Fibroblast of the conjunctiva (primary cell): ENCODE data around the gene TNNC2.
"Not testable (repeated sequence)": the region's sequence is repeated elsewhere in the genome, so short reads cannot be mapped to it uniquely, and the experiment has no call there.

ENCODE experiments used
- DNase-seq: peaks from one replicate; pipeline ENCODE4 v3.0.0-alpha.2; 2010; ENCODE audit warnings: low read depth

The TNNC2 gene

DNA sequence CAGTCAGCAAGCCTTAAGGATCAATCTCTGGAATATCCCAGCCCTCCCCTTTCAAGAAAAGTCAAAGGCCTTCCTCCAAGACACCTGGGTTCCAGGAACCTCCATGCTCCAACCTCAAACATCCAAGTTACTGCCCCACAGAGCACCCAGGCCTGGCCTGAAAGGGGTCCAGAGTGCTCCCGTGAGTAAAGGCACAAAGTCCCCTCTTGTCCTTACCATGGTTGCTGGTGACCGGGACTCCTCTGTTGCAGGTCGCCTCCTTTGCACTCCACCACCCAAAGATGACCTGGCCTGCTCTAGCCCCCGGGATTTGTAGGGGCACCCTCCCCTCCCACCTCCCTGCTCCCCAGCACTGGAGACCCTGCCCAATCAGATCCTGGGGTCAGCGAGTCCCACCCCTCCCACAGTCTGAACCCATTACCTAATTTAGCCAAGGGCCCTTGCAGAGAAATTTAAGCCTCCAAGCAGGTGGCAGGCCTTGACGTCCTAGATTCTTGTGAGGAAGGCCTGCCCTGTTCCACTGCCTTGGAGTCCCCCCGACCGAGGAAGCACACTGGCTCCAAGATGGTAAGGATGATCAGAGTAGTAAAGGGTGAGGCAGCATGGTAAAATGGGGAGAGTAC lies at the start of gene TNNC2:
Gene TNNC2, minus strand, starts transcription at position 283 of the 623 bp plus-strand sequence. Its CDS starts 64 bp downstream, at position 219.
- no peak for DNase-seq

DNA sequence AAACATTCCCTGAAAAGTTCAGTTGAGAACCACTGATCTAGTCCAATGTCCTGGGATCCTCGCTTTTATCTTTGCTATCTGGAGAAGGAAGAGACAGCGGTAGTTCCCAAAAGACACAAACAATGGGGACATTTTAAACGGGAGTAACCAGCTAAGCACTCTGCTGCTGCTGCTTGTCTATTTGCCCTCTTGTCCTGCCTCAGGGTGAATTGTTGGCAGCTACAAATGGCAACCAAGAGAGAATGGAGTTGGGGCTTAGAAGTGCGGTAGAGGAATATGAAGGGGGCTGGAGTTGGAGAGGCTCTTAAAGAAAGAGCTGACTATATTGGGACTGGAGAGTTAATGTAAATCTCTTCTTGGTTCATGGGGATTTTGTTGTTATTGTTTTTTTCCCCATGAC lies 47.5 kb upstream of the TNNC2 start:
- DNase-seq: no peak

DNA sequence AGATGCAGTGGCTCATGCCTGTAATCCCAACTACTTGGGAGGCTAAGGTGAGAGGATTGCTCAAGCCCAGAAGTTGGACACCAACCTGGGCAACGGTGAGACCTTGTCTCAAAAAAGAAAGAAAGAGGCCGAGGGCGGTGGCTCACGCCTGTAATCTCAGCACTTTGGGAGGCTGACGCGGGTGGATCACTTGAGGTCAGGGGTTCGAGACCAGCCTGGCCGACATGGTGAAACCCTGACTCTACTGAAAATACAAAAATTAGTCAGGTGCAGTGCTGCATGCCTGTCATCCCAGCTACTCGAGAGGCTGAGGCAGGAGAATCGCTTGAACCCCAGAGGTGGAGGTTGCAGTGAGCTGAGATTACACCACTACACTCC lies 47.0 kb upstream of the TNNC2 start:
- DNase-seq: not testable (repeated sequence)

DNA sequence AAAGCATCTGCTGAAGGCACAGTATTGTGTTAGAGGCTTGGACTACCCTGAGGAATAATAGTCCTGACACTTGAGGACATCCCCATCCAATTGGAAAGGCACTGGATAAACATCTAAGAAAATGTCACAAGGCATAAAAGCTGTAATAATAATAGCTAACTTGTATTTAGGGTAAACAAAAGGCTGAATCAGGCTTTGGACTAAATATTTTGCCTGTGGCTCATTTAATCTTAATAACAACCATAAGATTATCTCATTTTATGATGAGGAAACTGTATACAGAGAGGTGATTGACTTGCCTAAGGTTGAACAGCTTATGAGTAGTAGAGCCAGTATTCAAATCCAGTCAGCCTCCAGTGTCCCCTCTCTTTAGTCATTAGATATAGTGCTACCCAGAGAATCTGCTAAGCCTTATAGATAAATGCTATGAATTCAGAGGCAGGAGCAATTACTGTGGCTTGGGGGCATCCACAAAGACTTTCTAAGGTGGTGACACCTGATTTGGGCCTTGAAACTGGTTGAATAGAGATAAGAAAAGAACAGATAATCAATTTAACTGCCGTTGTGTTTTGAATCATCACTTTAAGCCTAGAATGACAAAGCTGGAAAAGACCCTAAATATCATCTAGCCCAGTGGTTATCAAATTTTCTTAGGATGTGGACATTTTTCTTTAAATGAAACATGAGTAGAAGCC lies 46.4 kb upstream of the TNNC2 start:
- DNase-seq: no peak

DNA sequence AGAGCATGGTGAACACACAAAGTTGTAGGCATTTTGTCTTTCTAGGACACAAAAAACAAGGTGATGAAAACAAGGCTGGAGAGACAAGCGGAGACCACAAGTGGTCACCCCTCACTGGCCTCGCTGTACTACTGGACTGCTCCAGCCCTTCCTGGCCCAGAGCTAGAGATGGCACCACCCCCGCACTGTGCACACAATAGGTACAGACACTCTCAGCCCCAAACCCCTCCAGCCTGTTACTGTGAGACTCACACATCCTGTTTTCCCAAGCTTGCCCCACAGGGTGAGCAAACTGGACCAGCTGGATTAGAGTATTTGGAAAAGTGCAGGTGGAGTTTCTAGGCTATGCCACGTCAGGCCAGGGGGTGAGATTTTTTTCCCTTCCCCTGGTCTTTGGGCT lies 45.5 kb upstream of the TNNC2 start:
- no peak for DNase-seq

DNA sequence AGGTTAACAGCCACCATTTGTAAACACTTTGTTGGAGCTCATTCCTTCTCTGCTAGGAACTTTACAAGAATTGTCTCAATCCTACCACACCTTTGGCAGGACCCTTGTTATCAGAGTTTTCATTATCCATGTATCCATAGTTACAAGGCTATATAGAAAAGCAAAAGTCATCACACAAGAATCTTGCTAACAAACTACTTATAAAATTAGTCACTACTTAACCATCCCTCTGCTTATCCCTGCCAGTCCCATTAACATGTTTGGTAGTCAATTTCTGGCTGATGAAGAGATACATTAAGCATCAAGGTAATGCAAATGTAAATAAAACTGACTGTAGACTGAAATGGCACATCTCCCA lies 40.7 kb upstream of the TNNC2 start:
- no peak for DNase-seq

DNA sequence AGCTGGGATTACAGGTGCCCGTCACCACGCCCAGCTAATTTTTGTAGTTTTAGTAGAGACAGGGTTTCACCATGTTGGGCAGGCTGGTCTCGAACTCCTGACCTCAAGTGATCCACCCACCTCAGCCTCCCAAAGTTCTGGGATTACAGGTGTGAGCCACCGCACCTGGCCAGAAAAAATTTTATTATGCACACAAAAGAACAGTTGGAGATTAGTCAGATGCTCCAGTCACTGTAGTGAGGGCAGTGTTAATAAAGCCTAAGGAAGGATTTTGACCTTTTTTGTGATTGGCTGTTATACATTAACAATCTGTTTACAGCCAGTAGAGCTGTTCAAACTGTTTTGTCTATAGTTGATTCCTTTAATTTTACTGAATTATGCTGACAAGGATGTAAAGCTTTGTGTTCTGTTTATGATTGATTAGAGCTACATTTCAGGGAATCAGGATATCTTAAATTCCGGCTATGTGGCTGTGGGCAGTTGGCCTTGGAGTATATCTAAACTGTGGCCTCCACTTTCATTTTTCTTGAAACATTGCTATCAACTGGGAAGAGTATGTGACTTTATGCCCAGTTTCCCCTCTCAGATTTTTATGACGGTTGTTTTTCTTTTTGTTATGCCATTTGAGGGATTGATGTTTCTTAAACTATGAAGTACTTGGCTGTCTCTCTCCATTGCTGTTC lies 40.2 kb upstream of the TNNC2 start:
- DNase-seq: no peak

DNA sequence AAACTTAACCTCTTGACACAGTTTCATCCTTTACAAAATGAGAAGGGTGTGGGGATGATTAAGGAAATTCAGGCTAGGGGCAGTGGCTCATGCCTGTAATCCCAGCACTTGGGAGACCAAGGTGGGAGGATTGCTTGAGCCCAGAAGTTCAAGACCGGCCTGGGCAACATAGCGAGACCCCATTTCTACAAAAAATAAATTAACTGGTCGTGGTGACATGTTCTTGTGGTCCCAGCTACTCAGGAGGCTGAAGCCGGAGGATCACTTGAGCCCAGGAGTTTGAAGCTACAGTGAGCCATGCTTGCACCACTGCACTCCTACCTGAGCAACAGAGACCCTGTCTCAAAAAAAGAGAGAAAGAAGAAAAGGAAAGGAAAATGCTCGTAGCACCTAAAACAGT lies 39.3 kb upstream of the TNNC2 start:
- no peak for DNase-seq

DNA sequence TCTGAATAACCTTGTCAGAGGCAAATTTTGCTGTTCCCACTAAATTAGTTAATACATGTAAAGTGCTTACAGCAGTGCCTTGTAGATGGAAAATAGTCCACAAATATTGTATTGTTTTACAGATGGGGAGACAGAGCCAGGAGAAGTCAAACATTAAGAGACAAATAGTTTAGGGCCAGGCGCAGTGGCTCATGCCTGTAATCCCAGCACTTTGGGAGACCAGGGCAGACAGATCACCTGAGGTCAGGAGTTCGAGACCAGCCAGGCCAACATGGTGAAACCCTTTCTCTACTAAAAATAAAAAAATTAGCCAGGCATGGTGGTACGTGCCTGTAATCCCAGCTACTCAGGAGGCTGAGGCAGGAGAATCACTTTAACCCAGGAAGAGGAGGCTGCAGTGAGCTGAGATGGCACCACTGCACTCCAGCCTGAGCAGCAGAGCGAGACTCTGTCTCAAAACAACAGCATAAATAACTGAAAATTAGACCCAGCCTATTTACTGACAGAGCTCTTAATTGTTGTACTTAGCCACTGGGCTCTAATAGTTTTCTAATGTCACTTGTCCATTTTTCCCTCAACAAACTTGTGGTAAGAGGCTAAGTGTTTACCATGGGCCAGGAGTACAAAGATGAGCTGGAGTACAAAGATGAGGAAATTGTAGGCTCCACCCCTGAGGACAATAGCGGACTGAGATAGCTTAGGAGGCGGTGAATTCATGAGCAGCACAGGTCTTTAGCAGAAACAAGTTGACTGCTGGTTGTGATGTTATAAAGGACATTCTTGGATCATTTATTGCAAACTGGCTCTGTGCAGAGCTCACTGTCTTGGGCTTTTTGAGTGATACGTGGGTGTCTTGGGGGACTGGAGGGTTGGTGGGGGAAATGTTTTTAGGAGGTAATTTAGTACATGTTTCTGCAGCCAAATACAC lies 36.7 kb upstream of the TNNC2 start:
- no peak for DNase-seq

DNA sequence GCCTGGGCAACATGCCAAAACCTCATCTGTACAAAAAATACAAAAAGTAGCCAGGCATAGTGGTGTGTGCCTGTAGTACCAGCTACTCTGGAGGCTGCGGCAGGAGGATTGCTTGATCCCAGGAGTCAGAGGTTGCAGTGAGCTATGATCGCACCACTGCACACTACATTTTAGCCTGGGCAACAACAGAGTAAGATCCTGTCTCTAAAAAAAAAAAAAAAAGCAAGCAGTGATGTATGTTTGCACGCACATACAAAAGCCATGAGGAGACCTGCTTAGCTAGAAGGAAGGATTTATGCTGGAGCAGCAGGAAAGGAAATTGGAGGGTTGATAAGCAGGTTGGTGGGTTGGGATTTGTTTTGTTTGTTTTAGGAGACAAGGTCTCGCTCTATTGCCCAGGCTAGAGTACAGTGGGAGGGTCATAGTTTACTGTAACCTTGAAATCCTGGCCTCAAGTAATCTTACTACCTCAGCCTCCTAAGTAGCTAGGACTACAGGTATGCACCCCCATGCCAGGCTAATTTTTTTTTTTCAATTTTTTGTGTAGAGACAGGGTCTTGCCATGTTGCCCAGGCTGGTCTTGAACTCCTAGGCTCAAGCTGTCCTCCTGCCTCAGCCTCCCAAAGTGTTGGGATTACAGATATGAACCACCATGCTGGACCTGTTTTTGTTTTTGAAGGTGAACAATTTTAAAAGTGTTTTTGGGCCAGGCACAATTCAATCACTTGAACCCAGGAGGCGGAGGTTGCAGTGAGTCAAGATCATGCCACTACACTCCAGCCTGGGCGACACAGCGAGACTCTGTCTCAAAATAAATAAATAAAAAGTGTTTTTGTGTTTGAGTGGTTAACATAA lies 34.3 kb upstream of the TNNC2 start:
- DNase-seq: no peak

DNA sequence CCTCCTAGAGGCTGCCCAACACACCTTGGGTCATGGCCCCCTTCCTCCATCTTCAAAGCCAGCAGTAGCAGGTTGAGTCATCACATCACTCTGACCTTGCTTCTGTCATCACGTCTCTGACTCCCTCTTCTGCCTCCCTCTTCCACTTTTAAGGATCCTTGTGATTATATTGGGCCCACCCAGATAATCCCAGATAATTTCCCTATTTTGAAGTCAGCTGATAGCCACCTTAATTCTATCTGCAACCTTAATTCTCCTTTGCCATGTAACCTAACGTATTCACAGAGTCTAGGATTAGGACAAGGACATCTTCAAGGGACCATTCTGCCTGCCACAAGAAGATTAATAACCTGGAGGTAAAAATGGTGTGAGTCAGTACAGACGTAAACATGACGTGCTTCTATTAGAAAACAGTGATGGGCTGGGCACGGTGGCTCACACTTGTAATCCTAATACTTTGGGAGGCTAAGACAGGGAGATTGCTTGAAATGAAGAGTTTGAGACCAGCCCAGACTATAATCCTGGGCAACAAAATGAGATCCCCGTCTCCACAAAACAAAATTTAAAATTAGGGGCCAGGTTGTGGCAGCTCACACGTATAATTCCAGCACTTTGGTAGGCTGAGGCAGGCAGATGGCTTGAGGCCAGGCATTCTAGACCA lies 33.6 kb upstream of the TNNC2 start:
- DNase-seq: no peak

DNA sequence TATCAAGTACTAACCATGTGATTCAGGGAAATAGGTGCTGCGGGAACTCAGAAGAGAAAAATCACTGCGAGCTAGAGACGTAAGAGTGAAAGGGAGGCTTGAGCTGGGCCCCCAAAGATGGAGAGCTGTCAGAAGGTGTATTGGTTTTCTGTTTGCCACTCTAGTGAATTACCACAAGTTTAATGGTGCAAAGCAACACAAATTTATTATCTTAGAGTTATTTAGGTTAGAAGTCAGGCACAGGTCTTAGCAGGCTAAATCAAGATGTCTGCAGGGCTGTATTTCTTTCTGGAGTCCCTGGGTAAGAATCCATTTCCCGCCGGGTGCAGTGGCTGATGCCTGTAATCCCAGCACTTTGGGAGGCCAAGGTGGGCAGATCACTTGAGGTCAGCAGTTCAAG lies 32.8 kb upstream of the TNNC2 start:
- no peak for DNase-seq

DNA sequence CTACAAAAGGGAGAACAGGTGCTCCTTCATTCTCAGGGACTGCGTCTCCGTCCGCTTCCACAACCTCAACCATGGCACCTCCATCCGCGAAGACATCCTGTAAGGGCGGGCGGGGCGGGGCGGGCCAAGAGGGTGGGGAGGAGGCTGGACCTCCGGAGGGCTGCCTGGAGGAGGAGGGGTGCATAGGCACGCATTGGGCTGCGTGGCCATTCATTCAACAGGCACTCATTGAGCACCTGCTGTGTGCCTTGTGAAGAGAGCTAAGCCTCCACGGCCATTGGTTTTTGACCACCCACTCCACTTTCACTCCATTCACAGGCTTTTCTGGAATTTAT lies 30.7 kb upstream of the TNNC2 start:
- no peak for DNase-seq

DNA sequence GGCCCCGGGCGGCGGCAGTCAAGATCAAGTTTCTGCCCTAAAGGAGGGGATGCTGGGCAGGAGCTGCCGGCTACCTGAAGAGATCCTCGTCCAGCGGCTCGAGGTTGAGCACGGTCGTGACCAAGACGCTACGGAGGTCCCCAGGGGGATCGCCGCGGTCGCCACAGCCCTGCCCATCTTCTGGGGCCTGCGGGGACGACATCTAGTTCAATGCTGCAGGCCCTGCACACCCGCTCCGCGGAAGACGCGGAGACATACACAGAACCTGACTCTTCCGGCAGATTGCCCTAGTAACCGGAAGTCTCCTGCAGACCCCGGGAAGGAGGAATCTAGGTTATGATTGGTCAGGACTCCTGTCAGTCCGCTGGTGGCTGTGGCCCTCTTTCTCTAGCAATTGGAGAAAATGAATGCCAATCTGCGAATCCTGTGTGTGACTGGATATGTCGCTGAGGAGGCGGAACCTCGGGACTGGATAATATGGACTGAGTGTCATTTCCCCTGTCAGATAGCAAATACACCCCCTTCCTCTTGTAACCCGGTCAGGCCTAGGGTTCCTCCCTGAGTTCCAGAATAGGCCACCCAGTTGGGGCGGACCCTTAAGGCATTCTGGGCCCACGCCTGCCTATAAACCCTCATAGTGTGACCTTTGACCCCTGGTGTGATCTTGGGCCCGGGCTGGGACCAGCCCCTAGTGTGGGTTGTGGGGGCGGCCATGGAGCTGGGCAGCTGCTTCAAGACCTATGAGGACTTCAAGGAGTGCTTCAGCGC lies 30.2 kb upstream of the TNNC2 start, which contains the start of the genes ACOT8 and ZSWIM3:
Gene ACOT8, minus strand, starts transcription at position 279 of the 768 bp plus-strand sequence. Its CDS starts 77 bp downstream, at position 202.
Gene ZSWIM3, plus strand, starts transcription at position 501 of the 768 bp plus-strand sequence. Its CDS starts 212 bp downstream, at position 713.
- peak; percentile 100 for DNase-seq

DNA sequence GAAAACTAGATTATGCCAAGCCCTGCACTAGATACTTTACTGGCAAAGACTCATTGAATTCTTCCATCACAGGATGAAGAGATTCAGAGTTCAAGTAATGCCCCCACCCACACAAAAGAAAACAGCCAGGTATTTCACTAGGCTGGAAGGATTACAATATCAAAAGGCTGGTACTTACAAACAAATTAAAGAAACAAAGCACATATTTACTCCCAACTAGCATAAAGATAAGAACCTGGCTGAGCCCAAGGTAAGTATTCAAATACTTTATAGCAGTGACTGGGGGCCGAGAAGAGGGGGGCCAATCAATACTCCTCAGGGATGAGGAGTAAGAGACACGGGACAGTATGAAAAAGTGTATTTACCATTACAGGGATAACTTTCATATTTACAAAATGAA lies 26.4 kb upstream of the TNNC2 start:
- DNase-seq: no peak

DNA sequence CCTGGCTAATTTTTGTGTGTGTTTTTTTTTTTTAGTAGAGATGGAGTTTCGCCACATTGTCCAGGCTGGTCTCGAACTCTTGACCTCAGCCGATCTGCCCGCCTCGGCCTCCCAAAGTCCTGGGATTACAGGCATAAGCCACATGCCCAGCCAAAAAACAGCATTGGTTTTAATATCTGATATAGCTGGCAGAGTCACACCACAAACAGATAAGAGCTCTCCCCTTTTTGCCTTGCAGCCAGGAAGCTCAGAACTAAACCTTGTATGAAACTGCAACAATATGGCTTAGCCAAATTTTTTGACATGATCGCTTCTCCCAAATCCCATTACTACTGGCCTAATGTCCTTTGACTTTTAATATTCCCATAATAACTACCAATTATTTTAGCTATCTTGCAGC lies 25.2 kb upstream of the TNNC2 start:
- DNase-seq: no peak

DNA sequence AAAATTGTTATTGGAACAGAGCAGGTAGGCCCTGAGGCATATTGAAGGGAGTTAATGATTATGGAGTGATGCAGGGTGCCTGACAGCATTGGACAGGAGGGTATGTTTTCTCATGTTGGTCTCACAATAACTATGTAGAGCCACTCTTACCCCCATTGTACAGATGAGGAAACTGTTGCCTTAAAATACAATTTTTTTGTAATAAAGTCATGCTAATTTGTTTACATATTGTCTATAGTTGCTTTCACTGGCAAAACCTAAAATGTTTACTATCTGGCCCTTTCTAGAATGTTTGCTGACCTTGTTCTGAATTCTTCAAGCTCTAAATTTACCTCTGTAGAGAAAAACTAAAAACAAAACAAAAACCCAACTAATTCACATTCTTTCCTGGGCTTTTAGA lies 24.4 kb upstream of the TNNC2 start:
- no peak for DNase-seq

DNA sequence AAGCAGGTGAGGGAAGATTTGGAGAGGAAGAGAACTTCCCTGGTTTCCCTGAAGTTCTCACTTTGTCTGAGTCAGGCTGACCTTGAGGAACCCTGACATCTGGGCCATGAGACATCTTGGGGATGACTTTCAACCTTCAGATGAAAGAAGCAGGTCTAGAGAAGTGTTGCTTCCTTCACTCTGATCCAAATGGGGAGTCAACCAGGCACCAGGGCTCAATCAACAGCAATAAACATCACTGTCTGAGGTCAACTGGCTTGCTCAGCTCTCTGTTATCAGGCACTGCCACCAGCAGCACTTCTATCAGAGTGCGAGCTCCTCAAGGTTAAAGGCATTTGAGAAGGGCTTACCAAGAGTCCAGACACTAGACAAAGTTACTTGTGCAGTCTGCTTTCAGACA lies 23.8 kb upstream of the TNNC2 start:
- no peak for DNase-seq

DNA sequence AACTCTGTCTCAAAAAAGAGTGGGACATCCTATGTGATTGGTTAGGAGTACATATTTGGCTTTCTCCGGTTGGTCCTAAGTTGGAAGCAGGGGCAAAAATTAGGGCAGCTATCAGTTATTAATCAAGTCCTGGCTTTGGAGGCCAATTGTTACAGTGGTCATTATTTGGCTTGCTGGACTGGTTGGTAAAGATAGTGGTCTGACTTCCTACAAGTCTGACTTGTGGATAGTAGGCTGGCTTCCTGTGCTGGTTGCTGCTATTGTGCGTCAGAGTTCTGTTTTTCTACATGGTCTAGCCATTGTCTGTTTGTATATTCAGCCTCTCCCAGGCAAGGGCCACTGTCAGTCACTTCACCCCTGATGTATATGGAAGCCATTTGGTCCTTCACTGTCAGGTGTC lies 23.1 kb upstream of the TNNC2 start:
- DNase-seq: no peak

DNA sequence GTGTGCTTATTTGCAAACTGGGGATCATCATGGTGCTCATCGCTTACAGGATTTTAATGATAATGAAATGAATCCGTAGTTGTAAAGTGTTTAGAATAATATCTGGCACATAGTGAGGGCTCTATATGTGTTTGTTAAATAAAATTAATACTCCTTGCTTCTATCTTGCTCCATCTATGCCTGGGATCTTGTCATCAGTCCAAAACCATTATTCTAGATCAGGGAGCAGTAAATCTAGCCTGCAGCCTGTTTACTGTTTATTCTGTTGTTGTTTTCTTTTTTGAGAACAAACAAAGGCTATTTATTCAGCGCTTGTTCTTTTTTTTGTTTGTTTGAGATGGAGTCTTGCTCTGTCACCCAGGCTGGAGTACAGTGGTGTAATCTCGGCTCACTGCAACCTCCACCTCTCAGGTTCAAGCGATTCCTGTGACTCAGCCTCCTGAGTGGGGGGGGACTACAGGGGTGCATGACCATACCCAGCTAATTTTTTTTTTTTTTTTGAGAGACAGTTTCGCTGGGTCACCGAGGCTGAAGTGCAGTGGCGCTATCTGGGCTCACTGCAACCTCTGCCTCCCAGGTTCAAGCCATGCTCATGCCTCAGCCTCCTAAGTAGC lies 22.0 kb upstream of the TNNC2 start:
- DNase-seq: no peak
